Natural killer cell (primary cell): ENCODE data around the gene TMEM182. TPM values are rescaled to one million over a fixed set of nuclear protein-coding genes. Genes with fewer than 3 reads are reported as not detected.

Experiments
- ATAC-seq, 3 donors: fragments of 150-1000 bp in 2 of 3; fragments of 200-7000 bp in 1 of 3; cut with Tn5 transposase; 1 replicate in 1 of 3; 2 replicates in 2 of 3; pipeline ENCODE4 v1.10.0; 2021; ENCODE audit warnings: mild to moderate bottlenecking in 2 of 3, moderate library complexity in 2 of 3
- DNase-seq, 2 donors: peaks; one replicate each; pipeline versions ENCODE4 v3.0.0 to v3.0.0-alpha.2; 2013 to 2021; ENCODE audit warnings: mixed read lengths in 1 of 2
- H3K27ac ChIP-seq: one replicate; pipeline ENCODE4 v1.5.1; 2013; ENCODE audit warnings: mild to moderate bottlenecking, low read length
- H3K27me3 ChIP-seq: one replicate; pipeline ENCODE4 v1.6.1; 2013; ENCODE audit warnings: low read length; ENCODE audit not compliant: control insufficient read depth, insufficient read depth
- H3K36me3 ChIP-seq: one replicate; pipeline ENCODE4 v1.6.1; 2013; ENCODE audit warnings: low read length; ENCODE audit not compliant: control insufficient read depth, insufficient read depth
- H3K4me1 ChIP-seq: one replicate; pipeline ENCODE4 v1.6.1; 2013; ENCODE audit warnings: low read length; ENCODE audit not compliant: control insufficient read depth, insufficient read depth
- H3K4me3 ChIP-seq: one replicate; pipeline ENCODE4 v1.5.1; 2013; ENCODE audit warnings: low read length
- H3K9me3 ChIP-seq: one replicate; pipeline ENCODE4 v1.6.1; 2013; ENCODE audit warnings: low read length; ENCODE audit not compliant: control insufficient read depth, insufficient read depth
- H3K27ac Mint-ChIP-seq, 2 donors: one replicate each; pipeline ENCODE4 v1.8.0; 2022; ENCODE audit warnings: mild to moderate bottlenecking in 2 of 2, mixed read lengths in 2 of 2, moderate library complexity in 1 of 2
- H3K27me3 Mint-ChIP-seq, 2 donors: one replicate each; pipeline ENCODE4 v1.8.0; 2022; ENCODE audit warnings: low read depth in 2 of 2, mixed read lengths in 2 of 2
- H3K36me3 Mint-ChIP-seq: one replicate; pipeline ENCODE4 v1.8.0; 2022; ENCODE audit warnings: mixed read lengths
- H3K4me1 Mint-ChIP-seq, 2 donors: one replicate each; pipeline ENCODE4 v1.8.0; 2022; ENCODE audit warnings: mixed read lengths in 2 of 2
- H3K4me3 Mint-ChIP-seq: one replicate; pipeline ENCODE4 v1.8.0; 2022; ENCODE audit warnings: mild to moderate bottlenecking, moderate library complexity, mixed read lengths
- H3K9me3 Mint-ChIP-seq, 2 donors: one replicate each; pipeline ENCODE4 v1.8.0; 2022; ENCODE audit warnings: mixed read lengths in 2 of 2
- WGBS: methylation state at CpG from one replicate; pipeline ENCODE4 v1.1.7; 2013; ENCODE audit warnings: missing lambda C conversion rate; ENCODE audit not compliant: insufficient coverage; 5-methylcytosine and 5-hydroxymethylcytosine counted together
- intact Hi-C: fragments of 100-400 bp; cut with micrococcal nuclease; formaldehyde crosslinking; loops from one replicate; pipeline ENCODE4 v1.14.2; 2022
- total RNA-seq, 4 donors: library from RNA; stranded (reverse); fragments of 120-200 nt in 1 of 4; gene quantifications; one replicate each; pipeline versions ENCODE4 v1.2.3 to v1.2.4, GENCODE V29; 2013 to 2022
- TF ChIP-seq, protein P1 (sequence below): fragments of 200-600 bp; IDR thresholded peaks from one replicate; pipeline ENCODE4 v1.8.0; 2022; ENCODE audit warnings: antibody characterized with exemption

Gene TMEM182
- total RNA-seq, 3 donors from 2014 or later (not counting 1 experiment from before 2014, with no cell fraction given) = 3.2 to 4.9 (median 4.1) TPM

DNA sequence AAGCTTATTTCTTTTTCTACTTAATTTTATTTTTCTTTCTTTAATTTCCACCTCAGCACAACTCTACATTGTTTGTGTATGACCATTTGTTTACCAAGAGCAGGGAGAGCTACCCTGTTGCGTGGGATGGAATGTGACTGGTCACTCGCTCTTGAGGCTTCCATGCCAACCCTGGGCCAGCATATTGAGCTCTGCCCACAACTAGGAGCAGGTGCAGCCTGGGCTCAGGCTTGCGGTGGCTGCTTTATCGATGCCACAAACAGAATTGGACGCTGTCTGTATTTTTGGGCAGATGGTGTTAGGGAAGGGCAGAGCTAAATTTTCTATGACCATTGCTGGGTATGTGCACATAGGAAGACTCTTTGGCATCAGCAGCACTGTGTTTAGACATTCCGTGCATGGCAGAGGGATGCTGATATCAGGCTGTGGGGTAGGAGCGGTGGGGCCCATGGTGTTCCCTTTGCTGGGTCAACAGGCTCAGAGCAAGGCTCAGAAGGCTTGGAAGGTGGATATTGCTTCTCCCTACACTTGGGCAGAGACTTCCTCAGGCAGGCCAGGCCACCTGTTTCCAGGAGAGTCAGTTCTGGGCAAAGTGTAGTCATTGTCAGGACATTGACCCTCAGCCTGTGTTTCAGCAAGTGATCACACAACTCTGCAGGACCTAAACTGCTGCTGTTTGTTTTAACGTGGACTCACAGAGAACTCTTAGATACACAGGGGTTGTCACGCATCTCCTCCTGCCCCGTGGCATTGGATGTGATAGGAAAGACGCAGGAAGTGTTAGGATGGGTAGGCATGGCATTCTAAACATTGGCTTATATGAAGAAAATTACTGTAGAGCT, 40.2 kb downstream of the TMEM182 start:
- intact Hi-C loops = no loop called here
- WGBS = 98% methylated on average over 11 of the region's 11 CpGs
- Mint-ChIP-seq H3K4me3 (no peak overlapping the region), H3K4me1 (peaks cover 7% of the 10 kb centered on the region in 2 donors), H3K27me3 (no peaks in the 10 kb centered on the region), H3K9me3 (peaks cover 12 to 13% of the 10 kb centered on the region in 2 donors), H3K27ac (no peak overlapping the region), H3K36me3 (peaks cover 41% of the 10 kb centered on the region)
- ATAC-seq = no peak
- Histone ChIP-seq H3K4me1 (peaks cover 11% of the 10 kb centered on the region), H3K27ac (no peak overlapping the region), H3K9me3 (peaks cover 33% of the 10 kb centered on the region), H3K36me3 (peaks cover 7% of the 10 kb centered on the region), H3K4me3 (no peak overlapping the region), H3K27me3 (no peaks in the 10 kb centered on the region)
- TF ChIP-seq, protein P1, sequence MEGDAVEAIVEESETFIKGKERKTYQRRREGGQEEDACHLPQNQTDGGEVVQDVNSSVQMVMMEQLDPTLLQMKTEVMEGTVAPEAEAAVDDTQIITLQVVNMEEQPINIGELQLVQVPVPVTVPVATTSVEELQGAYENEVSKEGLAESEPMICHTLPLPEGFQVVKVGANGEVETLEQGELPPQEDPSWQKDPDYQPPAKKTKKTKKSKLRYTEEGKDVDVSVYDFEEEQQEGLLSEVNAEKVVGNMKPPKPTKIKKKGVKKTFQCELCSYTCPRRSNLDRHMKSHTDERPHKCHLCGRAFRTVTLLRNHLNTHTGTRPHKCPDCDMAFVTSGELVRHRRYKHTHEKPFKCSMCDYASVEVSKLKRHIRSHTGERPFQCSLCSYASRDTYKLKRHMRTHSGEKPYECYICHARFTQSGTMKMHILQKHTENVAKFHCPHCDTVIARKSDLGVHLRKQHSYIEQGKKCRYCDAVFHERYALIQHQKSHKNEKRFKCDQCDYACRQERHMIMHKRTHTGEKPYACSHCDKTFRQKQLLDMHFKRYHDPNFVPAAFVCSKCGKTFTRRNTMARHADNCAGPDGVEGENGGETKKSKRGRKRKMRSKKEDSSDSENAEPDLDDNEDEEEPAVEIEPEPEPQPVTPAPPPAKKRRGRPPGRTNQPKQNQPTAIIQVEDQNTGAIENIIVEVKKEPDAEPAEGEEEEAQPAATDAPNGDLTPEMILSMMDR = no peak
- DNase-seq = no peak

DNA sequence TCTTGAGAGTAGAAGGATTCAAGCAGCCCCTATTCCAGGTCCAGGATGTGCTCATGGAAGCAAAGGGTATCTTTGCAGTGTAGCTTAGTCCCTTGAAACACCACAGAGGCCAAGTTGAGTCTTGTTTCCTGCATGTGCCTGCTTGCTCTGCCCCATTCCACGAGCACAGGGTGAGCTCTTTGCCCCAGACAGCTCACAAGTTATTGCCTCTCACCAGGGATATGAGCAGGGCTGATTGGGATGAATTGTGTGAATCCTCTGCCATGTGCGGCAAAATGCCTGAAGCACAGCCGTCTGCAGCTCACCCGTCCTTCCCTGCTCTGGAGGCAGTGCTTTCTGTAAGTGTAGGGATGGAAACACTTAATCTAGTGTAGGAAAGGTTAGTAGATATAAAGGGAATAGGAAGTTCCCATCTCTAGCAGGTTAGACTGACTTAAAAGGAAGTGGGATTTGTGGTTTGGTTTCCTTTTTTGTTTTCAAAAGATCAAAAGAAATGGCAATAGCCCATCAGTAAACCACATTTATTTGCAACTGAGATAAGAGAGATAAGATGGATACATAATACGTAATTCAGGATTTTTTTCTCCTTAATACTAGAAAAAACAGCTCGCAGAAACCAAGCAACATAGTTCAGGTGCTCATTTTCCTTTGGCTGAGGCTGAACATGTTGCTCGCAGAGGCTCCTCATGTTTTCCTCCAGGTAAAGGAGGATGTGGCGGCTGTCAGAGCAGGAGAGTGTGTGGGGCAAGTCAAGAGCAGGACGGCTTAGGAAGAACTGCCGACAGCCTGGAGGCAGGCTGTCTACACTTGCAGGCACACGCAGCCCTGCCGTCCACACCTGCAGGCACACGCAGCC, 41.4 kb downstream of the TMEM182 start:
- intact Hi-C loops = no loop called here
- Mint-ChIP-seq H3K27ac (no peak overlapping the region), H3K27me3 (no peaks in the 10 kb centered on the region), H3K4me3 (no peak overlapping the region), H3K36me3 (peaks cover 41% of the 10 kb centered on the region), H3K9me3 (peaks cover 12 to 13% of the 10 kb centered on the region in 2 donors), H3K4me1 (peaks cover 7% of the 10 kb centered on the region in 2 donors)
- TF ChIP-seq, protein P1 = no peak
- H3K36me3 ChIP-seq = peaks cover 7% of the 10 kb centered on the region
- H3K27ac ChIP-seq = no peak overlapping the region
- ATAC-seq (no peak), DNase-seq (peak in 1 of 2 donors; percentile 24)
- WGBS = 81% methylated on average over 12 of the region's 13 CpGs
- no peak overlapping the region for H3K4me3 ChIP-seq
- H3K9me3 ChIP-seq = peaks cover 31% of the 10 kb centered on the region
- H3K4me1 ChIP-seq = peaks cover 11% of the 10 kb centered on the region
- no peaks in the 10 kb centered on the region for H3K27me3 ChIP-seq

DNA sequence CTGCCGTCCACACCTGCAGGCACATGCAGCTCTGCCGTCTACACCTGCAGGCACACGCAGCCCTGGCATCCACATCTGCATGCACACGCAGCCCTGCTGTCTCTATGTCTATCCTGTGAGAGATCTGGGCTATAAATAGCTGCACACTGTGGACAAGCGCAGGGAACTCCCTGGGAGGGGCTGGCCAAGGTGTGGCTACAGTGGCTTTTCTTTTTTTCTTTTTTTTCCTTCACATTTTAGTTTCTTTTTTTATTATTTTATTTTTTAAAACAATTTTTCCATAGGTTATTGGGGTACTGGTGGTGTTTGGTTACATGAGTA, 42.0 kb downstream of the TMEM182 start:
- ATAC-seq = no peak
- no peak overlapping the region for H3K27ac Mint-ChIP-seq
- H3K4me3 Mint-ChIP-seq = no peak overlapping the region
- TF ChIP-seq, protein P1 = no peak
- H3K4me3 ChIP-seq = no peak overlapping the region
- no peaks in the 10 kb centered on the region for H3K27me3 ChIP-seq
- 71% methylated on average over 5 of the region's 5 CpGs for WGBS
- peaks cover 7% of the 10 kb centered on the region in 2 donors for H3K4me1 Mint-ChIP-seq
- DNase-seq = no peak
- H3K36me3 ChIP-seq = peaks cover 7% of the 10 kb centered on the region
- intact Hi-C loops = no loop called here
- peaks cover 12 to 13% of the 10 kb centered on the region in 2 donors for H3K9me3 Mint-ChIP-seq
- no peak overlapping the region for H3K27ac ChIP-seq
- H3K9me3 ChIP-seq = peaks cover 31% of the 10 kb centered on the region
- H3K4me1 ChIP-seq = peaks cover 11% of the 10 kb centered on the region
- peaks cover 40% of the 10 kb centered on the region for H3K36me3 Mint-ChIP-seq
- H3K27me3 Mint-ChIP-seq = no peaks in the 10 kb centered on the region
